Activated T-helper 1 cell treated with anti-CD3 and anti-CD28 coated beads, Interleukin-12 subunit alpha, Interleukin-12 subunit beta, Interleukin-2, Interleukin-4 antibody, amounts not matched to agents 30 ng/mL and 10 ng/mL and 1 ng/mL, durations not matched to agents 14 hours and 24 hours and 36 hours (primary cell): ENCODE results near the gene HCRTR1. TPM values are rescaled to one million over a fixed set of nuclear protein-coding genes. Genes with fewer than 3 reads are reported as not detected.
A peak's percentile ranks its signal among the peaks of the same experiment; 100 is the strongest.

Experiments
- DNase-seq: peaks from one replicate; pipeline ENCODE4 v3.0.0; 2021; ENCODE audit warnings: low spot score
- H3K27ac Mint-ChIP-seq: one replicate; pipeline ENCODE4 v1.8.0; 2021; ENCODE audit warnings: mild to moderate bottlenecking, mixed read lengths
- H3K27me3 Mint-ChIP-seq: one replicate; pipeline ENCODE4 v1.8.0; 2022; ENCODE audit warnings: mild to moderate bottlenecking, moderate library complexity, mixed read lengths; ENCODE audit not compliant: insufficient read depth
- H3K36me3 Mint-ChIP-seq: one replicate; pipeline ENCODE4 v1.8.0; 2021; ENCODE audit warnings: low read depth, mixed read lengths
- H3K4me1 Mint-ChIP-seq: one replicate; pipeline ENCODE4 v1.8.0; 2021; ENCODE audit warnings: low read depth, mixed read lengths
- H3K4me3 Mint-ChIP-seq: one replicate; pipeline ENCODE4 v1.8.0; 2021; ENCODE audit warnings: mild to moderate bottlenecking, moderate library complexity, mixed read lengths
- H3K9me3 Mint-ChIP-seq: one replicate; pipeline ENCODE4 v1.8.0; 2021; ENCODE audit warnings: mixed read lengths
- intact Hi-C: fragments of 100-400 bp; cut with micrococcal nuclease; formaldehyde crosslinking; loops from one replicate; pipeline ENCODE4 v1.15.1; 2024
- total RNA-seq: library from RNA; stranded (reverse); gene quantifications from 2 replicates; pipeline ENCODE4 v1.2.3, GENCODE V29; 2022

HCRTR1 gene
- total RNA-seq, 1 donor from 2014 or later: not detected

- H3K27me3 Mint-ChIP-seq: peaks cover 27% of the 10 kb centered on the region
Measured at GRCh38 chr1:31667065-31667785, 49.7 kb downstream of the HCRTR1 start.

GRCh38 chr1:31668303-31668883 is 50.9 kb downstream of the HCRTR1 start:
- intact Hi-C loops: no loop called here
- H3K27me3 Mint-ChIP-seq: peaks cover 27% of the 10 kb centered on the region
- no peaks in the 10 kb centered on the region for H3K36me3 Mint-ChIP-seq
- peaks cover 6% of the 10 kb centered on the region for H3K4me1 Mint-ChIP-seq
- H3K9me3 Mint-ChIP-seq: no peaks in the 10 kb centered on the region
- H3K27ac Mint-ChIP-seq: no peak overlapping the region
- DNase-seq: no peak
- H3K4me3 Mint-ChIP-seq: no peak overlapping the region

More at GRCh38 chr1:31667065-31667785, 49.7 kb downstream of the HCRTR1 start:
- H3K4me1 Mint-ChIP-seq: peaks cover 6% of the 10 kb centered on the region
- no peak overlapping the region for H3K27ac Mint-ChIP-seq
- intact Hi-C loops: no loop called here
- no peaks in the 10 kb centered on the region for H3K36me3 Mint-ChIP-seq
- no peaks in the 10 kb centered on the region for H3K9me3 Mint-ChIP-seq
- H3K4me3 Mint-ChIP-seq: no peak overlapping the region
- no peak for DNase-seq

- H3K4me1 Mint-ChIP-seq: peaks cover 6% of the 10 kb centered on the region
- H3K36me3 Mint-ChIP-seq: no peaks in the 10 kb centered on the region
- DNase-seq: no peak
- peaks cover 22% of the 10 kb centered on the region for H3K27me3 Mint-ChIP-seq
- intact Hi-C loops: no loop called here
- H3K4me3 Mint-ChIP-seq: no peak overlapping the region
- H3K27ac Mint-ChIP-seq: no peak overlapping the region
- no peaks in the 10 kb centered on the region for H3K9me3 Mint-ChIP-seq
Measured at GRCh38 chr1:31669433-31669785, 51.9 kb downstream of the HCRTR1 start.

GRCh38 chr1:31669786-31670592 is 52.5 kb downstream of the HCRTR1 start:
- H3K27me3 Mint-ChIP-seq: peaks cover 22% of the 10 kb centered on the region
- intact Hi-C loops: no loop called here
- no peak for DNase-seq
- H3K9me3 Mint-ChIP-seq: no peaks in the 10 kb centered on the region
- peaks cover 6% of the 10 kb centered on the region for H3K4me1 Mint-ChIP-seq
- peak overlapping the region; percentile 13 for H3K4me3 Mint-ChIP-seq
- H3K36me3 Mint-ChIP-seq: no peaks in the 10 kb centered on the region
- H3K27ac Mint-ChIP-seq: no peak overlapping the region

- H3K27me3 Mint-ChIP-seq: peaks cover 27% of the 10 kb centered on the region
- H3K9me3 Mint-ChIP-seq: no peaks in the 10 kb centered on the region
- H3K4me3 Mint-ChIP-seq: no peak overlapping the region
- no peaks in the 10 kb centered on the region for H3K36me3 Mint-ChIP-seq
- DNase-seq: no peak
- peaks cover 6% of the 10 kb centered on the region for H3K4me1 Mint-ChIP-seq
- H3K27ac Mint-ChIP-seq: no peak overlapping the region
- intact Hi-C loops: no loop called here
Measured at GRCh38 chr1:31670593-31670964, 53.1 kb downstream of the HCRTR1 start.

- DNase-seq: no peak
- no peaks in the 10 kb centered on the region for H3K9me3 Mint-ChIP-seq
- intact Hi-C loops: no loop called here
- H3K27ac Mint-ChIP-seq: no peak overlapping the region
- peaks cover 25% of the 10 kb centered on the region for H3K27me3 Mint-ChIP-seq
- no peak overlapping the region for H3K4me3 Mint-ChIP-seq
- H3K4me1 Mint-ChIP-seq: peaks cover 6% of the 10 kb centered on the region
- H3K36me3 Mint-ChIP-seq: no peaks in the 10 kb centered on the region
Measured at GRCh38 chr1:31671147-31671546, 53.7 kb downstream of the HCRTR1 start.

GRCh38 chr1:31671561-31672201 is 54.2 kb downstream of the HCRTR1 start:
- H3K36me3 Mint-ChIP-seq: no peaks in the 10 kb centered on the region
- H3K9me3 Mint-ChIP-seq: no peaks in the 10 kb centered on the region
- intact Hi-C loops: no loop called here
- no peak overlapping the region for H3K27ac Mint-ChIP-seq
- peaks cover 22% of the 10 kb centered on the region for H3K27me3 Mint-ChIP-seq
- H3K4me3 Mint-ChIP-seq: no peak overlapping the region
- H3K4me1 Mint-ChIP-seq: peaks cover 6% of the 10 kb centered on the region
- DNase-seq: no peak

GRCh38 chr1:31672986-31673385 is 55.5 kb downstream of the HCRTR1 start:
- no peaks in the 10 kb centered on the region for H3K9me3 Mint-ChIP-seq
- intact Hi-C loops: no loop called here
- H3K4me3 Mint-ChIP-seq: no peak overlapping the region
- no peaks in the 10 kb centered on the region for H3K36me3 Mint-ChIP-seq
- peaks cover 22% of the 10 kb centered on the region for H3K27me3 Mint-ChIP-seq
- H3K4me1 Mint-ChIP-seq: peaks cover 6% of the 10 kb centered on the region
- H3K27ac Mint-ChIP-seq: no peak overlapping the region
- no peak for DNase-seq

- Mint-ChIP-seq H3K36me3 (no peaks in the 10 kb centered on the region), H3K27ac (no peak overlapping the region), H3K9me3 (no peaks in the 10 kb centered on the region), H3K27me3 (peaks cover 22% of the 10 kb centered on the region), H3K4me1 (peaks cover 6% of the 10 kb centered on the region), H3K4me3 (no peak overlapping the region)
- intact Hi-C loops: no loop called here
- DNase-seq: no peak
Measured at GRCh38 chr1:31673433-31673832, 55.9 kb downstream of the HCRTR1 start.

- H3K27me3 Mint-ChIP-seq: peaks cover 23% of the 10 kb centered on the region
- H3K27ac Mint-ChIP-seq: no peak overlapping the region
- no peaks in the 10 kb centered on the region for H3K36me3 Mint-ChIP-seq
- no peak for DNase-seq
- intact Hi-C loops: no loop called here
- H3K4me1 Mint-ChIP-seq: peaks cover 6% of the 10 kb centered on the region
- no peaks in the 10 kb centered on the region for H3K9me3 Mint-ChIP-seq
- no peak overlapping the region for H3K4me3 Mint-ChIP-seq
Measured at GRCh38 chr1:31674626-31675025, 57.1 kb downstream of the HCRTR1 start.

- Mint-ChIP-seq H3K27me3 (peaks cover 19% of the 10 kb centered on the region), H3K36me3 (no peaks in the 10 kb centered on the region), H3K4me1 (peaks cover 3% of the 10 kb centered on the region), H3K27ac (no peak overlapping the region), H3K9me3 (no peaks in the 10 kb centered on the region), H3K4me3 (no peak overlapping the region)
- intact Hi-C loops: no loop called here
- DNase-seq: no peak
Measured at GRCh38 chr1:31675161-31675560, 57.7 kb downstream of the HCRTR1 start.

GRCh38 chr1:31675756-31676155 is 58.3 kb downstream of the HCRTR1 start:
- Mint-ChIP-seq H3K27ac (no peak overlapping the region), H3K9me3 (no peaks in the 10 kb centered on the region), H3K27me3 (peaks cover 15% of the 10 kb centered on the region), H3K4me3 (no peak overlapping the region), H3K36me3 (no peaks in the 10 kb centered on the region), H3K4me1 (no peaks in the 10 kb centered on the region)
- intact Hi-C loops: no loop called here
- DNase-seq: no peak
